ENCODE results near the gene DDX10.

DNA sequence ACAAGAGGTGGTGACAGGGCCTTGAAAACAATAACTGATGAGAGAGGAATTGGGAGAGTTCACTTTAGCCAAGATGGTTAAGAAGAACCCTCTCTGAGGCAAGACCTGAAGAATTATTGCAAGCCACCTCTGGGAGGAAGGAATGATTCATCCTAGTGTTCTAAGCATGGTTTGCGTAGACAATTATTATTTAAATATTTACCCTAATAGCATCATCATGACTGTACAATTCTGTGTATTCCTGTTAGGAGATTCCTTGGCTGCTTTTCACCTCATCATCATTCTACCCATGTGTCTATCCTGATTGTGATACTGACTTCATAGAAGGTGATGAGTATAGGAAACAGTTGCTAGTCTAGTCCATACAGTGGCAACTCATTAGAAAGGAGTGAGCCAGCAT is 264.4 kb downstream of the DDX10 start:
- TF ChIP-seq, protein P1, sequence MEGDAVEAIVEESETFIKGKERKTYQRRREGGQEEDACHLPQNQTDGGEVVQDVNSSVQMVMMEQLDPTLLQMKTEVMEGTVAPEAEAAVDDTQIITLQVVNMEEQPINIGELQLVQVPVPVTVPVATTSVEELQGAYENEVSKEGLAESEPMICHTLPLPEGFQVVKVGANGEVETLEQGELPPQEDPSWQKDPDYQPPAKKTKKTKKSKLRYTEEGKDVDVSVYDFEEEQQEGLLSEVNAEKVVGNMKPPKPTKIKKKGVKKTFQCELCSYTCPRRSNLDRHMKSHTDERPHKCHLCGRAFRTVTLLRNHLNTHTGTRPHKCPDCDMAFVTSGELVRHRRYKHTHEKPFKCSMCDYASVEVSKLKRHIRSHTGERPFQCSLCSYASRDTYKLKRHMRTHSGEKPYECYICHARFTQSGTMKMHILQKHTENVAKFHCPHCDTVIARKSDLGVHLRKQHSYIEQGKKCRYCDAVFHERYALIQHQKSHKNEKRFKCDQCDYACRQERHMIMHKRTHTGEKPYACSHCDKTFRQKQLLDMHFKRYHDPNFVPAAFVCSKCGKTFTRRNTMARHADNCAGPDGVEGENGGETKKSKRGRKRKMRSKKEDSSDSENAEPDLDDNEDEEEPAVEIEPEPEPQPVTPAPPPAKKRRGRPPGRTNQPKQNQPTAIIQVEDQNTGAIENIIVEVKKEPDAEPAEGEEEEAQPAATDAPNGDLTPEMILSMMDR (optimal IDR thresholded peaks at IDR 0.05 in 1 of 3, IDR thresholded peaks at IDR 0.05 in 1 of 3, conservative IDR thresholded peaks at IDR 0.05 in 1 of 3; ENCODE audit: extremely low read depth in 1 of 3, insufficient read depth in 2 of 3, low read length in 3 of 3): no peak
- no peak for TF ChIP-seq EZH2 (IDR thresholded peaks at IDR 0.05; ENCODE audit: low read length)
